Thyroid gland (tissue), 4 donors: ENCODE data around the gene LRRC53. TPM values are rescaled to one million over a fixed set of nuclear protein-coding genes. Genes with fewer than 3 reads are reported as not detected.

Experiments
- DNase-seq, 2 donors: peaks; one replicate each; pipeline ENCODE4 v3.0.0-alpha.2; 2019
- H3K27ac ChIP-seq, 3 donors: fragments of 200-600 bp; sonication (generic); 1 replicate in 2 of 3; 2 replicates in 1 of 3; pipeline ENCODE4 v1.5.1; 2016 to 2019; ENCODE audit warnings: mild to moderate bottlenecking in 1 of 3, moderate library complexity in 1 of 3
- H3K27me3 ChIP-seq: fragments of 200-600 bp; sonication (generic); one replicate; pipeline ENCODE4 v1.5.1; 2019
- H3K36me3 ChIP-seq, 2 donors: fragments of 200-600 bp; sonication (generic); one replicate each; pipeline ENCODE4 v1.5.1; 2016 to 2019
- H3K4me1 ChIP-seq, 2 donors: fragments of 200-600 bp; sonication (generic); one replicate each; pipeline ENCODE4 v1.5.1; 2017 to 2019
- H3K4me3 ChIP-seq, 3 donors: fragments of 200-600 bp; sonication (generic); replicated peaks in 1 of 3; 1 replicate in 2 of 3; 2 replicates in 1 of 3; pipeline ENCODE4 v1.5.1; 2016; ENCODE audit warnings: mild to moderate bottlenecking in 1 of 3
- H3K9me3 ChIP-seq: fragments of 200-600 bp; sonication (generic); one replicate; pipeline ENCODE4 v1.5.1; 2017
- POLR2A ChIP-seq, 2 donors: fragments of 450-650 bp; IDR thresholded peaks; one replicate each; pipeline ENCODE4 v1.6.1; 2017; ENCODE audit warnings: antibody characterized with exemption in 2 of 2, mild to moderate bottlenecking in 2 of 2, moderate library complexity in 1 of 2
- WGBS, 2 donors: methylation state at CpG; one replicate each; pipeline ENCODE4 v1.1.5; 2017; 5-methylcytosine and 5-hydroxymethylcytosine counted together
- intact Hi-C: fragments of 100-400 bp; cut with DNase I; formaldehyde crosslinking; loops from one replicate; pipeline ENCODE4 v1.15.1; 2023
- total RNA-seq, 4 donors: library from RNA; depleted of rRNA; stranded (reverse); fragments of >200 nt; gene quantifications; one replicate each; pipeline ENCODE4 v1.2.3, GENCODE V29; 2016
- TF ChIP-seq, protein P1 (sequence below), 6 experiments: fragments of 200-600 bp in 3 of 6; fragments of 450-650 bp in 3 of 6; sonication (generic) in 3 of 6; IDR thresholded peaks; one replicate each; pipeline ENCODE4 v1.5.1; 2016 to 2019; ENCODE audit warnings: antibody characterized with exemption in 6 of 6, mild to moderate bottlenecking in 2 of 6, inconsistent platforms in 1 of 6, moderate library complexity in 1 of 6

Gene LRRC53
- total RNA-seq, 4 donors from 2014 or later, result not detected

DNA sequence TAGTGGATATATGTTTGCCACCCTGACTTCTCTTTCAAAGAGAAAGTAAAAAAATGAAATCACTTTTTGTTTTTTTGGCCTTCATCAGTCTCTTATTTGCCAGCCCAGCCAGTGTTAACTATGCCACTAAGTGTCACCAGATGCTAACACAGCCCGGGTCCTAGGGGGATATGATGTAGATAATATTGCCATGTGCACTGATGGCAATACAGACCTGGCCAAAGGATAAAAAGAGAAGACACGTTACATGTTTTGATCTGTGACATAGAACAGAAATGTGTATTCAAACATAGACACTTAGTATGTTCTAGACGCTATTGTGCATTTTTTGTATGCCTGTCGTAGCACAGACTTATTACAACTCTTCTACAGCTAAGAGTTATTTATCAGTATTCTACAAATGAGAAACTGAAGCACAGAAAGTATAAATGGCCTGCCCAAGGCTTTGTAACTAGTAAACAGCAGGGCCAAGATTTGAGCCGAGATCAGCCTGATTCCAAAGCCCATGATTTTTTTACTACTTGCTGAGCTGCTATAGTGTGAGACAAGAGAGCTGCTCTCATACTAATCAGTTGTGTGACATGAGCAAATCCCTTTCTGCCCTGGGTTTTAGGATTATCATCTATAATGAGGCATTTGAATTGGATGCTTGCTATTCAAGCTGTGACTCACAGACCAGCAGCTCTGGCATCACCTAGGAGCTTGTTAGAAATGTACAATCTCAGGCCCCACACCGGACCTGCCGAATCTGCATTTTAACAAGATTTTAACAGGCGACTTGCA lies 6.3 kb downstream of the LRRC53 start:
- H3K4me3 ChIP-seq, result no peak overlapping the region
- no peaks in the 10 kb centered on the region for H3K4me1 ChIP-seq
- TF ChIP-seq POLR2A (IDR thresholded peaks at IDR 0.05), result no peak
- TF ChIP-seq, protein P1, sequence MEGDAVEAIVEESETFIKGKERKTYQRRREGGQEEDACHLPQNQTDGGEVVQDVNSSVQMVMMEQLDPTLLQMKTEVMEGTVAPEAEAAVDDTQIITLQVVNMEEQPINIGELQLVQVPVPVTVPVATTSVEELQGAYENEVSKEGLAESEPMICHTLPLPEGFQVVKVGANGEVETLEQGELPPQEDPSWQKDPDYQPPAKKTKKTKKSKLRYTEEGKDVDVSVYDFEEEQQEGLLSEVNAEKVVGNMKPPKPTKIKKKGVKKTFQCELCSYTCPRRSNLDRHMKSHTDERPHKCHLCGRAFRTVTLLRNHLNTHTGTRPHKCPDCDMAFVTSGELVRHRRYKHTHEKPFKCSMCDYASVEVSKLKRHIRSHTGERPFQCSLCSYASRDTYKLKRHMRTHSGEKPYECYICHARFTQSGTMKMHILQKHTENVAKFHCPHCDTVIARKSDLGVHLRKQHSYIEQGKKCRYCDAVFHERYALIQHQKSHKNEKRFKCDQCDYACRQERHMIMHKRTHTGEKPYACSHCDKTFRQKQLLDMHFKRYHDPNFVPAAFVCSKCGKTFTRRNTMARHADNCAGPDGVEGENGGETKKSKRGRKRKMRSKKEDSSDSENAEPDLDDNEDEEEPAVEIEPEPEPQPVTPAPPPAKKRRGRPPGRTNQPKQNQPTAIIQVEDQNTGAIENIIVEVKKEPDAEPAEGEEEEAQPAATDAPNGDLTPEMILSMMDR (IDR thresholded peaks at IDR 0.05), result no peak
- no peaks in the 10 kb centered on the region for H3K27me3 ChIP-seq
- H3K27ac ChIP-seq, result no peak overlapping the region
- H3K9me3 ChIP-seq, result no peaks in the 10 kb centered on the region
- no peak for DNase-seq
- WGBS, 2 donors, result 73 to 82% methylated on average over 8 of the region's 8 CpGs
- intact Hi-C loops, result no loop called here
- H3K36me3 ChIP-seq, result no peaks in the 10 kb centered on the region

DNA sequence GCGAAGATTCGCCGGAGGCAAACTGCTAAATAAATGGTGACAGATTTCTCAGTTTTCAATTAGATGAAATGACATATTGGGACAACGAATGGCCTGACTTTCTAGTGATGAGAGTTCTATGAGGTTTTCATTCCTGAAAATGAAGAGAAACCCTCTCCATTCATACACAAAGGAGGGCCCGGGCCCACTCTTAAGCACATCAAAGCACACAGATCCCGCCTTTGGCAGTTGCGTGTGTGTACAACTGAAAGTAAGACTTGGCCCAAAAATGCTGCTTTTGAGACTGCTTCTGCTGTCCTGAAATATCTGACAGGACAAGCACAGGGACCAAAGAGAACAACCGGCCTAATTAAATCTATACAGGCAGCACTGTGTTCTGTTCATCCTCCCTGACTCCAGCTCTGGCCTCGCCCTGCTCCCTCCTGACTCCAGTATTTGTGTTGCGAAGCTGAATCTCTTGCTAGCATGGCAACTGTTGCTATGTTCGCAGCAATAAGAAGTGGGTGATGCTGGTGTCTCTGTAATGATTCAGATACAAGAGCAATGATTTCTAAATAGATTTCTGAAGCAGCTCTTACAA lies 7.4 kb downstream of the LRRC53 start:
- 76 to 77% methylated on average over 11 of the region's 11 CpGs for WGBS, 2 donors

DNA sequence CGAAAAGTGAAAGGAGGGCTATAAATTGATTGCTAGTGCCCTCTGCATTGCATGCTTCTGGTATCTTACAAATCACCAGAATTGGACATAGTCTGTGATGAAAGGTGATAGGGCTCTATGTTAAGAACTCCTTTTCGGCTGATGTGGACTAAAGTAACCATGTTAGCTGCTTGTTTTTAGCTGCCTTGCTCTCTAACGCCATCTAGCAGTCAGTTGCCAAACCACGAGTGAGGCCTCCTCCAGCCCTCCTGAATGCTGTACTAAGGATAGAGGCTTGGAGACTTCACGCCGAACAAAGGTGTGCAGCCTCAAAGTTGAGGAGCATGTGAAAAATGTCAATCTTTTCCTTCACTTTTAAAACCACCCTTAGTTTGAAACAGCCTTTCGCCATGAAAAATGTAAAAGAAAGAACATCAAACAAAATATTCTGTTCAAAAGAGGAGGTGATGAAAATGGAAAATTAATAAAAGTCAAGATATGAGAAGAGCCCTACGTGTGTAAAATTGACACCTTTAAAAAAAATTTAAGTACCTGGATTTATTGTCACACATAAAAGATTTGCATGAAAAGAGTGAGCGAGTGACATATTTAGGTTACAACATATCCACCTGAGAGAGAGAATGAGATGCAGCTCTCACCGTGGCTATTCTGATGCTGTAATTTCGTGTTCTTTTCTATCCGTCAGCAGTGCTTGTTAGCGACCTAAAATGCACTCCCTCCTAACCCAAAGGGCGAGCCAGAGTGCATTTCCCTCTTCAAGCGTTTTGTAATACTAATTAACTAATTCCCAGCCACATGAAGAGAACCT lies 8.1 kb downstream of the LRRC53 start:
- no peak for TF ChIP-seq POLR2A (IDR thresholded peaks at IDR 0.05)
- TF ChIP-seq, protein P1 (IDR thresholded peaks at IDR 0.05), result peak in 5 of 6 experiments; percentile 17 to 68 (median 31)
- 45 to 47% methylated on average over 15 of the region's 15 CpGs for WGBS, 2 donors
- Histone ChIP-seq H3K4me1 (no peaks in the 10 kb centered on the region), H3K9me3 (no peaks in the 10 kb centered on the region), H3K27me3 (no peaks in the 10 kb centered on the region), H3K27ac (no peak overlapping the region), H3K36me3 (no peaks in the 10 kb centered on the region), H3K4me3 (no peak overlapping the region)
- intact Hi-C loops, result no loop called here
- peak; percentile 44 to 47 for DNase-seq

More for the DNA sequence above, 7.4 kb downstream of the LRRC53 start:
- Histone ChIP-seq H3K4me1 (no peaks in the 10 kb centered on the region), H3K36me3 (no peaks in the 10 kb centered on the region), H3K4me3 (no peak overlapping the region), H3K9me3 (no peaks in the 10 kb centered on the region), H3K27ac (no peak overlapping the region), H3K27me3 (no peaks in the 10 kb centered on the region)
- intact Hi-C loops, result no loop called here
- no peak for DNase-seq
- TF ChIP-seq, protein P1 (IDR thresholded peaks at IDR 0.05), result no peak
- no peak for TF ChIP-seq POLR2A (IDR thresholded peaks at IDR 0.05)

DNA sequence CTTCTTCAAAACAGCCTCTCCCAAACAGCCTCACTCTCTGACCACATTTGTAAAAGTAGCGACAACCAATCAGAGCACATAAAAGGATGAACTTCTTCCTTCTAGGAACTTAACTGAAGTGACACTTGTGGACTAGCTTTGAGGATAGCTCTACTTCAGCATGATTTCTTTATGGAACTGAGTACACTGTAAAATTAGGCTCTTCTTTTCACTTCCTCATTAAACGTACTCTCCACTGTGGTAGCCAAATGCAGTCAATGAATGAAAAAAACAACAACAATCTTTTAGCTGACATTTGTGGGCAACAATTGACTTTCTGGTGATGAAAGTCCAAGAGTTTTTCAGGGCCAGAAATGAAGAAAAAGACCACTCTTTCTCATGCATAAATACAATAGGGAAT lies 9.6 kb downstream of the LRRC53 start:
- H3K4me3 ChIP-seq, result no peak overlapping the region
- H3K4me1 ChIP-seq, result no peaks in the 10 kb centered on the region
- no peaks in the 10 kb centered on the region for H3K9me3 ChIP-seq
- TF ChIP-seq, protein P1 (IDR thresholded peaks at IDR 0.05), result no peak
- no peak for TF ChIP-seq POLR2A (IDR thresholded peaks at IDR 0.05)
- no peaks in the 10 kb centered on the region for H3K36me3 ChIP-seq
- 73 to 75% methylated on average over 2 of the region's 2 CpGs for WGBS, 2 donors
- DNase-seq, result no peak
- H3K27ac ChIP-seq, result no peak overlapping the region
- H3K27me3 ChIP-seq, result no peaks in the 10 kb centered on the region
- intact Hi-C loops, result no loop called here
